SU-DHL-6 (cell line): ENCODE measurements around the gene CADM1.

ENCODE experiments used
- CTCF ChIP-seq: fragments of 200-600 bp; sonication (generic); IDR thresholded peaks from one replicate; pipeline ENCODE4 v1.5.1; 2017; ENCODE audit warnings: antibody characterized with exemption, mild to moderate bottlenecking, low read length, moderate library complexity; ENCODE audit not compliant: insufficient read depth, poor library complexity, severe bottlenecking
- EZH2phosphoT487 ChIP-seq: fragments of 200-600 bp; sonication (generic), shearing (Covaris generic); conservative IDR thresholded peaks from 2 replicates; pipeline ENCODE4 v1.6.1; 2018; ENCODE audit warnings: mild to moderate bottlenecking, antibody characterized with exemption, low read length, moderate library complexity, mixed read lengths

DNA sequence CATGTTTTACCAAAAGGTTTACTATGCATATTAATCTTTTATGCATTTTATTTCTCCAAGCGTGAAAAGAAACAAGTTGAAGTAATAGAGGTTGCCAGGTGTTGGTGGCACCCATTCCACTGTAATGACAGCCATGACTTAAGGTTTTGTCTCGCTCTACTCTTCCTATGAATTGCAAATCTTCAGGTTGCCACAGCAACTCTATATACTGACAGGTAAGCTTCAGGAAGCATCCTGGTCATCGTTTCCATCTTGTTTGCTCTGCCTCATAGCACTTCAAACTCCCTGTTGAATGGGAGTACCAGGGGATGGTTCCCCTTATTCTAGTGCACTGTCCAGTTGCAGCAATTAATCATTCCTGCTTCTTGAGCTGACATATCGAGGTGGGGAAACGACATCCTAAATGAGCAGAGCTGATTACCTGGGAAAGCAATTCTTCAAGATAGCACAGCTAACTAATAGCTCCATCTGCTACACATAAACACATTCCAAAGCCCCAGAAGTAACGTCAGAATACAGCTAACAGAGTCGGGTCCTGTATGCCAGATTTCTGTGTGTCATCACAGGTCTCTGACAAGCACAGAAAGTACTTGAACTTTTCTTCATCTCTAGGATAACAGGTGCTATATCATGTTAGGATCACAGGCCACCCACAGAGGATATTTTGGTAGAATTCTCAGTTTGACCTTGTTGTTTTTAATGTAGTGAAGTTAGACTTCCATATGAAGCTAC, 80.3 kb downstream of the CADM1 start:
- TF ChIP-seq CTCF (no peak), EZH2phosphoT487 (no peak)
